ENCODE measurements around the gene SOX2. TPM values are rescaled to one million over a fixed set of nuclear protein-coding genes. Genes with fewer than 3 reads are reported as not detected.

Gene SOX2
- total RNA-seq, 1 experiment from 2014 or later, result 307 TPM

- H3K56ac ChIP-seq (ENCODE audit: insufficient read length, low read depth, low read length), result no peak overlapping the region
- H2BK20ac ChIP-seq (ENCODE audit: low read depth, low read length, poor library complexity, severe bottlenecking), result no peak overlapping the region
- no peak overlapping the region for H2AK5ac ChIP-seq (ENCODE audit: insufficient read length, low read length)
- Mint-ChIP-seq H3K27me3 (ENCODE audit: low read depth) (no peaks in the 10 kb centered on the region; the same call in none of the 2 replicates), H3K4me1 (peaks cover 63 to 64% of the 10 kb centered on the region in 2 experiments), H3K27ac (peak overlapping the region in 2 of 3 experiments; percentile 95 to 98; a peak in 4 of 7 replicates), H3K36me3 (ENCODE audit: insufficient read depth in 1 of 3, low read depth in 3 of 3) (peaks cover 6 to 8% (median 7%) of the 10 kb centered on the region in 3 experiments), H3K9me3 (no peaks in the 10 kb centered on the region; a peak in 2 of 5 replicates), H3K4me3 (peak overlapping the region; percentile 28 to 69; a peak in 4 of 5 replicates)
- H3K79me1 ChIP-seq (ENCODE audit: insufficient read depth, low read depth, low read length, poor library complexity, severe bottlenecking), result no peaks in the 10 kb centered on the region
- no peak overlapping the region for H3K23ac ChIP-seq (ENCODE audit: insufficient read length, low read depth, low read length)
- H3K14ac ChIP-seq (ENCODE audit: insufficient read depth, low read length), result no peak overlapping the region
- H4K91ac ChIP-seq (ENCODE audit: insufficient read length, low read depth, low read length), result no peak overlapping the region
- H3K18ac ChIP-seq (ENCODE audit: insufficient read length, low read depth, low read length), result no peak overlapping the region
- no peak overlapping the region for H2BK5ac ChIP-seq (ENCODE audit: insufficient read length, low read length)
- H3K79me2 ChIP-seq (ENCODE audit: insufficient read depth, low read length), result peaks cover 12% of the 10 kb centered on the region; the same call in 1 of the 2 replicates
- H4K8ac ChIP-seq (replicated peaks; ENCODE audit: insufficient read length, low read depth, low read length), result no peak overlapping the region
- no peak overlapping the region for H3T11ph ChIP-seq (ENCODE audit: low read length)
- no peak overlapping the region for H2AFZ ChIP-seq (ENCODE audit: low read length)
- H4K5ac ChIP-seq (ENCODE audit: insufficient read length, low read depth, low read length), result no peak overlapping the region
- H2BK120ac ChIP-seq (ENCODE audit: low read depth, low read length, poor library complexity, severe bottlenecking), result no peak overlapping the region
- H3K23me2 ChIP-seq (ENCODE audit: insufficient read length, low read depth, low read length, poor library complexity, severe bottlenecking), result peaks cover 23% of the 10 kb centered on the region
- no peak overlapping the region for H3K9ac ChIP-seq (ENCODE audit: extremely low read depth, insufficient read length, low read length)
- no peaks in the 10 kb centered on the region for H3K9me3 ChIP-seq (ENCODE audit: control insufficient read depth, low read depth, low read length)
- H3K4me1 ChIP-seq (ENCODE audit: insufficient read depth, low read length), result peaks cover 3% of the 10 kb centered on the region; the same call in 1 of the 2 replicates
- DNase-seq, result no peak
- no peak overlapping the region for H2BK12ac ChIP-seq (ENCODE audit: insufficient read length, low read depth, low read length)
- peaks cover 3% of the 10 kb centered on the region for H4K20me1 ChIP-seq (ENCODE audit: control insufficient read depth, insufficient read depth, insufficient read length)
- H3K27me3 ChIP-seq (ENCODE audit: insufficient read depth, low read length), result peaks cover 2% of the 10 kb centered on the region; the same call in 1 of the 2 replicates
- no peak overlapping the region for H3K4ac ChIP-seq (ENCODE audit: low read depth, low read length)
- no peak overlapping the region for H3K4me2 ChIP-seq (ENCODE audit: insufficient read depth, insufficient read length, low read length)
- TF ChIP-seq CTCF (conservative IDR thresholded peaks at IDR 0.05), result no peak
- H2BK15ac ChIP-seq (ENCODE audit: low read depth, low read length), result no peak overlapping the region
- H3K27ac ChIP-seq (ENCODE audit: insufficient read length, low read depth, low read length), result peak overlapping the region; percentile 6
- WGBS (ENCODE audit: extremely low coverage, insufficient read length, low lambda C conversion rate), result no CpG with 5 or more reads among the region's 3 CpGs
Observed at GRCh38 chr3:181707980-181708379, 3.7 kb upstream of the SOX2 start.

Measured in H9 (cell line).